A673 (cell line): ENCODE results near the gene C12orf76.

Experiments used
- CTCF ChIP-seq: fragments of 300-800, 200-600 bp; sonication (generic); conservative IDR thresholded peaks from 2 replicates; pipeline ENCODE4 v1.5.1; 2017; ENCODE audit warnings: low read depth, mild to moderate bottlenecking, antibody characterized with exemption, low read length, moderate library complexity, mixed read lengths
- EZH2 ChIP-seq: fragments of 200-600 bp; sonication (generic); IDR thresholded peaks from 2 replicates; pipeline ENCODE4 v1.6.1; 2017; ENCODE audit warnings: borderline replicate concordance, low read depth, mild to moderate bottlenecking, mixed read lengths, antibody characterized with exemption, low read length; ENCODE audit not compliant: poor library complexity, severe bottlenecking

DNA sequence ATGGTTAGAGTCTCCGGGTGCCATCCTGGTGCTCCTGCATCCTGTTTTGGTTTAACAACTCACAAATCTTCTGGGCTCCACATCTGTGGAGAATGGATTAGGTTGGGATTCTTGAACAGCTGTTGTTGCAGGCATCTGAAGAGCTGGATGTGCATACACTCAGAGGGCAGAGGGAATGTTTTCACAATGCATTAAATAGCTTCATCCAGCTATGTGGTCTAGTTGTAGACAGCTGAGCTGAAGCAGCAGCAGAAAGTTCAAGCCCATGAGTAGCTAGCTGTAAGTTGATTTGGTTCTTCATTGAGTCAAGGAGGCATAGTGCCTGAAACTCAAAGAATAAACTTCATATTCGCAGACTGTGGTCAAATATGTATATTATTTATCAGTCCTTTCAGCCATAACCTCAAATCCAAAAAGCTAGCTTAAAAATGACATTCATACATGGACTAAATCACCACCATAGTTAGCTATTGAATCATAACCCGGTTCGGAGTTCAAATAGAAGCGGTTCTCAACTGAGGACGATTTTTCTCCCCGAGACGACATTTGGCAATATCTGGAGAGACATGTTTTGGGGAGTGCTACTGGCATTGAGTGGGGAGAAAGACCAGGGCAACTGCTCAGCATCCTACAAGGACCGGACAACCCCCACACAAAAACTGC lies 50.0 kb downstream of the C12orf76 start:
- TF ChIP-seq EZH2 (no peak), CTCF (no peak)
